Esophagus squamous epithelium (tissue), 5 donors: Measurements from ENCODE around the gene RGS13. TPM values are rescaled to one million over a fixed set of nuclear protein-coding genes. Genes with fewer than 3 reads are reported as not detected.

Experiments used
- DNase-seq: peaks from one replicate; lab custom pipeline; 2025; lab: John Stamatoyannopoulos, UW
- H3K27ac ChIP-seq, 4 donors: fragments of 200-600 bp; sonication (generic); one replicate each; pipeline ENCODE4 v1.5.1; 2016 to 2019; ENCODE audit warnings: mild to moderate bottlenecking in 1 of 4
- H3K27me3 ChIP-seq, 4 donors: fragments of 200-600 bp; sonication (generic); 1 replicate in 3 of 4; 2 replicates in 1 of 4; pipeline versions ENCODE4 v1.5.1 to v1.6.0; 2017 to 2021; ENCODE audit warnings: antibody characterized with exemption in 1 of 4
- H3K36me3 ChIP-seq, 3 donors: fragments of 200-600 bp; sonication (generic); one replicate each; pipeline ENCODE4 v1.5.1; 2016 to 2019
- H3K4me1 ChIP-seq, 3 donors: fragments of 200-600 bp; sonication (generic); one replicate each; pipeline ENCODE4 v1.5.1; 2017 to 2019
- H3K4me3 ChIP-seq, 4 donors: fragments of 200-600 bp; sonication (generic); 1 replicate in 3 of 4; 2 replicates in 1 of 4; pipeline ENCODE4 v1.5.1; 2016 to 2019; ENCODE audit warnings: mild to moderate bottlenecking in 2 of 4, moderate library complexity in 1 of 4
- H3K9me3 ChIP-seq, 3 donors: fragments of 200-600 bp; sonication (generic); one replicate each; pipeline ENCODE4 v1.5.1; 2016 to 2019
- POLR2A ChIP-seq, 4 donors: fragments of 450-650 bp; IDR thresholded peaks; one replicate each; pipeline ENCODE4 v1.6.1; 2017; ENCODE audit warnings: antibody characterized with exemption in 4 of 4, mild to moderate bottlenecking in 4 of 4, moderate library complexity in 3 of 4
- WGBS, 2 donors: methylation state at CpG; one replicate each; pipeline ENCODE4 v1.1.5; 2018; 5-methylcytosine and 5-hydroxymethylcytosine counted together
- intact Hi-C: fragments of 100-400 bp; cut with DNase I; formaldehyde crosslinking; loops from one replicate; pipeline ENCODE4 v1.15.0; 2022
- total RNA-seq, 4 donors: library from RNA; depleted of rRNA; stranded (reverse); fragments of >200 nt; gene quantifications; one replicate each; pipeline ENCODE4 v1.1.0, GENCODE V29; 2016
- TF ChIP-seq, protein P1 (sequence below), 6 experiments: fragments of 450-650 bp in 4 of 6; fragments of 200-600 bp in 2 of 6; sonication (generic) in 2 of 6; IDR thresholded peaks; one replicate each; pipeline ENCODE4 v1.5.1; 2016 to 2019; ENCODE audit warnings: antibody characterized with exemption in 6 of 6, mild to moderate bottlenecking in 4 of 6, moderate library complexity in 4 of 6
- donor health status: DM: yes; HTN: yes; CAD: no.

Gene RGS13
- total RNA-seq, 4 donors from 2014 or later = 0.06 to 2.9 TPM; not detected in 2

DNA sequence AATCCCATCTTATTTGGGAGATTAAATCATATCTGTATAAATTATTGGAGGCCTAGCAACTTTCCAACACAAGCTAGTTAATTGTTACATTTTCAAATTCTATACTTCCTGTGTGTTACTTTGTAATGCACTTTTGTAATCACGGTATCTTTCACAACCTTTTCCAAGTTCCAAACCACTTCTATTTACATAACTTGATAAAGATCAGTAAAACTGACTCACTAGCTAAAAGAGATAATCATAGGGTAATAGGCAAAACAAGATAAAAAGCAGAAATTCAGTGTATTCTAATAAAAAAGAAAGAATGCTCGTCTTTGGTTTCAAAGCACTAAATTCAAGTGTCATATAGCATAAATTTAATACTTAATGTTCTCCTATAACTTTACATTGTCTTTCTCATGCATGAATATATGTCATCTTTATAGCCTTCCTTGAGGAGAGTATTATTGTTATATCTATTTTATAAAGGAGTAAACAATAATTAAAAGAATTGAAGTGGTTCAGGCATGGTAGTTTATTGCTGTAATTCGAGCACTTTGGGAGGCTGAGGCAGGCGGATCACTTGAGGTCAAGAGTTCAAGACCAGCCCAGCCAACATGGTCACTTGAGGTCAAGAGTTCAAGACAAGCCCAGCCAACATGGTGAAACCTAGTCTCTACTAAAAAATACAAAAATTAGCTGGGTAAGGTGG, 66.4 kb downstream of the RGS13 start:
- Histone ChIP-seq H3K9me3 (no peaks in the 10 kb centered on the region), H3K27ac (no peak overlapping the region), H3K4me3 (no peak overlapping the region), H3K27me3 (no peaks in the 10 kb centered on the region), H3K4me1 (no peaks in the 10 kb centered on the region), H3K36me3 (no peaks in the 10 kb centered on the region)
- intact Hi-C loops = no loop called here
- TF ChIP-seq POLR2A (IDR thresholded peaks at IDR 0.05) = no peak
- TF ChIP-seq, protein P1, sequence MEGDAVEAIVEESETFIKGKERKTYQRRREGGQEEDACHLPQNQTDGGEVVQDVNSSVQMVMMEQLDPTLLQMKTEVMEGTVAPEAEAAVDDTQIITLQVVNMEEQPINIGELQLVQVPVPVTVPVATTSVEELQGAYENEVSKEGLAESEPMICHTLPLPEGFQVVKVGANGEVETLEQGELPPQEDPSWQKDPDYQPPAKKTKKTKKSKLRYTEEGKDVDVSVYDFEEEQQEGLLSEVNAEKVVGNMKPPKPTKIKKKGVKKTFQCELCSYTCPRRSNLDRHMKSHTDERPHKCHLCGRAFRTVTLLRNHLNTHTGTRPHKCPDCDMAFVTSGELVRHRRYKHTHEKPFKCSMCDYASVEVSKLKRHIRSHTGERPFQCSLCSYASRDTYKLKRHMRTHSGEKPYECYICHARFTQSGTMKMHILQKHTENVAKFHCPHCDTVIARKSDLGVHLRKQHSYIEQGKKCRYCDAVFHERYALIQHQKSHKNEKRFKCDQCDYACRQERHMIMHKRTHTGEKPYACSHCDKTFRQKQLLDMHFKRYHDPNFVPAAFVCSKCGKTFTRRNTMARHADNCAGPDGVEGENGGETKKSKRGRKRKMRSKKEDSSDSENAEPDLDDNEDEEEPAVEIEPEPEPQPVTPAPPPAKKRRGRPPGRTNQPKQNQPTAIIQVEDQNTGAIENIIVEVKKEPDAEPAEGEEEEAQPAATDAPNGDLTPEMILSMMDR (IDR thresholded peaks at IDR 0.05) = no peak
- 50 to 53% methylated on average over 4 of the region's 4 CpGs for WGBS, 2 donors
- no peak for DNase-seq

DNA sequence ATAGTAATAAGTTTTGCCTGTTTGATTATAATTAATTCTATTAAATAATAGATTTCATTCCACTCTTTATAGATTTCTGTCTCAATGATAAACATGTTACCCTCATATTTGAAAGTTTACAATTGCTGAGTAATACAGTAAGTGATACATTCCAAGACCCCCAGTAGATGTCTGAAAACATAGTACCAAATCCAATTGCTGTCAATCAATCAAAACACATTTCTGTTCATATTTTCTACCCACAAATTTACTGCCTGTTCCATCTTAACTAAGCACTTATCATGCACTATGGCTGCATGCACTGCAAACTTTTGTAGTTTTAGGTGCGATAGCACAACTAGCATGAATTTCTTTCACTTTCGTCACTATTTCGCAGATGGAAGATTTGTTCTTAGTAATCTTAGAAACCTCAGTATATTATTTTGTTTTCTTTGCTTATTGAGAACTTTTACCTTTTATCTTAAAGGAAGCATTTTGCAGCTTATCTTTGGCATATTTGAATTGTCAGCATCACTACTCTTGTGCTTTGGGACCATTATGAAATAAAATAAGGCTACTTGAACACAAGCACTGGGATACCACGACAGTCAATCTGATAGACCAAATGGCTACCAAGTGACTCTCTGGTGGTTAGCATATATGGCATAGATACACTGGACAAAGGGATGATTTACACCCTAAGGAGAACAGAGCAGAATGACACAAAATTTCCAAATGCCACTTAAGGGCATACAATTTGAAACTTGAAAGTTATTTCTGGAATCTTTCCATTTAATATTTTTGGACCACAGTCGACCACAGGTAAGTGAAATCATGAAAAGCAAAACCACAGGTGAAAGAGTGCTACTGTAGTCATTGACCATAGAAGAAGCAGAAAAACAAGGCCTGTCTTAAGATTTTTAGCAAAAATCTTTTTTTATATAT, 67.6 kb downstream of the RGS13 start:
- 70 to 79% methylated on average over 5 of the region's 5 CpGs for WGBS, 2 donors
- no peak for DNase-seq
- TF ChIP-seq, protein P1 (IDR thresholded peaks at IDR 0.05) = no peak
- TF ChIP-seq POLR2A (IDR thresholded peaks at IDR 0.05) = no peak
- H3K4me3 ChIP-seq = no peak overlapping the region
- intact Hi-C loops = no loop called here
- no peaks in the 10 kb centered on the region for H3K27me3 ChIP-seq
- H3K9me3 ChIP-seq = no peaks in the 10 kb centered on the region
- no peaks in the 10 kb centered on the region for H3K36me3 ChIP-seq
- H3K4me1 ChIP-seq = no peaks in the 10 kb centered on the region
- H3K27ac ChIP-seq = no peak overlapping the region

DNA sequence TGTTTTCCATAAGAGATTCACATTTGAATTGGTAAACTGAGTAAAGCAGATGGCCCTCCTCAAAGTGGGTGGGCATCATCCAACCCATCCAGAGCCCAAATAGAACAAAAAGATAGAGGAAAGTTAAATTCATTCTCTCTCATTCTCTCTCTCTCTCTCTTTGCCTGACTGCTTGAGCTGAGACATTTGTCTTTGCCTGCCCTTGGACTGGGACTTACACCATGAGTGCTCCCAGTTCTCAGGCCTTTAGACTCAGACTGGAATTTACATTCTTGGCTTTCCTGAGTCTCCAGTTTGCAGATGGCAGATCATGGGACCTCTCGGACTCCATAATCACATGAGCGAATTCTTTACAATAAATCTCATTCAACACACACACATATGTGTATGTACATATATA, 69.6 kb downstream of the RGS13 start:
- Histone ChIP-seq H3K9me3 (no peaks in the 10 kb centered on the region), H3K36me3 (no peaks in the 10 kb centered on the region), H3K27me3 (no peaks in the 10 kb centered on the region), H3K4me1 (no peaks in the 10 kb centered on the region), H3K27ac (no peak overlapping the region), H3K4me3 (no peak overlapping the region)
- 95 to 100% methylated on average over 2 of the region's 2 CpGs for WGBS, 2 donors
- intact Hi-C loops = no loop called here
- TF ChIP-seq, protein P1 (IDR thresholded peaks at IDR 0.05) = no peak
- TF ChIP-seq POLR2A (IDR thresholded peaks at IDR 0.05) = no peak
- no peak for DNase-seq

DNA sequence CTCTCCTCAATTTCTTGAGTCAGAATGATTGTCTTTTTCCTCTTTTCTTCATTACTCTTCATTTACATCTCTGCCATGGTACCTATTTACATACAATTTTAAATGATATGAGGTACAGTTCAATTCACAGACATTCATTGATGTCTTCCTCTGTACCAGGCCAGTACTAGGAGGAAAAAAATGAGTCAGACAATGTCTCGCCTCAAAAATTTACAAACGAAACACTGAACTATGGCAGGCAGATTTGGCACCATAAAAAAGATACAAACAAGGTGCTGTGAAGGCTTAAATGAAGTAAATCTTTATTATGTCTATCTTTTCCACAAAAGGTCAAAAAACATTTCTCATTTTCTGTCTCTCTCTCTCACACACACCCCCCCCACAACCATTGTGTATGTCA, 71.0 kb downstream of the RGS13 start:
- no peak for DNase-seq
- H3K9me3 ChIP-seq = no peaks in the 10 kb centered on the region
- H3K36me3 ChIP-seq = no peaks in the 10 kb centered on the region
- H3K27ac ChIP-seq = no peak overlapping the region
- intact Hi-C loops = no loop called here
- no peaks in the 10 kb centered on the region for H3K4me1 ChIP-seq
- TF ChIP-seq, protein P1 (IDR thresholded peaks at IDR 0.05) = no peak
- TF ChIP-seq POLR2A (IDR thresholded peaks at IDR 0.05) = no peak
- H3K4me3 ChIP-seq = no peak overlapping the region
- no peaks in the 10 kb centered on the region for H3K27me3 ChIP-seq
- WGBS, 2 donors = 57 to 76% methylated on average over 2 of the region's 2 CpGs

DNA sequence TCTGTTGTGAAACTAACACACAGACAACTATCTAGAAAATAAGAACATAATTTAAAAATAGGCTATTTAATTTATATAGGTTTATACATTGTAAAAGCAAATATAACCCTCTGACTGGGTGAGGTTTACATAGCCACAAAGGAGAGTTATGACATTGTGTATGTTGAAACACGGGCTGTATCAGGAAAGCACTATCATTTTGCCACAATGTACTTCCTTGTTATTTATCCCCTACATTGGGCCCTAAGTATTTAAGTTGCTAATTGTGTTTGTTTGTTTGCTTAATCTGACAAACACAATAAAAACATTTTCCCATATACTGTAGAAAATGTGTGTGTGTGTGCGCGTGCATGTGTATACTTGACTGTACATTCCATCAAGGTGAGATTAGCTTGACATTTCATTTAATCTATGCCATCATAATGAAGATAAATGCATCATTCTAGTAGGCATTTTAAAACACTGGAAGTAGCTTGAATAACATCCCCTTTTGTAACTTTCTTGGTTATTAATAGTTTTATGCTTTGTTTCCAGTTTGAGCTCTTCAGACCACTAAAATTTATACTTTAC, 72.1 kb downstream of the RGS13 start:
- no peak for TF ChIP-seq POLR2A (IDR thresholded peaks at IDR 0.05)
- TF ChIP-seq, protein P1 (IDR thresholded peaks at IDR 0.05) = no peak
- H3K4me3 ChIP-seq = no peak overlapping the region
- no peak overlapping the region for H3K27ac ChIP-seq
- no peak for DNase-seq
- WGBS, 2 donors = 70 to 71% methylated on average over 3 of the region's 3 CpGs
- no peaks in the 10 kb centered on the region for H3K4me1 ChIP-seq
- no peaks in the 10 kb centered on the region for H3K9me3 ChIP-seq
- no peaks in the 10 kb centered on the region for H3K27me3 ChIP-seq
- intact Hi-C loops = no loop called here
- no peaks in the 10 kb centered on the region for H3K36me3 ChIP-seq
